Stomach (tissue), 9 donors: Measurements from ENCODE around the gene OR1D5. TPM values are rescaled to one million over a fixed set of nuclear protein-coding genes. Genes with fewer than 3 reads are reported as not detected.

Experiments
- DNase-seq, 2 donors: peaks; one replicate each; pipeline versions ENCODE4 v3.0.0 to v3.0.0-alpha.2; 2013 to 2019
- H3K27ac ChIP-seq, 5 donors: fragments of 200-600 bp in 4 of 5; sonication (generic) in 4 of 5; one replicate each; pipeline ENCODE4 v1.5.1; 2013 to 2019; ENCODE audit warnings: mild to moderate bottlenecking in 1 of 5, moderate library complexity in 1 of 5
- H3K27me3 ChIP-seq, 3 donors: fragments of 200-600 bp; sonication (generic); one replicate each; pipeline ENCODE4 v1.5.1; 2017 to 2019; ENCODE audit warnings: mixed run types in 1 of 3
- H3K36me3 ChIP-seq, 4 donors: fragments of 200-600 bp; sonication (generic); 1 replicate in 3 of 4; 2 replicates in 1 of 4; pipeline ENCODE4 v1.5.1; 2016 to 2019
- H3K4me1 ChIP-seq, 4 donors: fragments of 200-600 bp; sonication (generic); one replicate each; pipeline ENCODE4 v1.5.1; 2016 to 2019
- H3K4me3 ChIP-seq, 4 donors: fragments of 200-600 bp; sonication (generic) in 3 of 4; one replicate each; pipeline ENCODE4 v1.5.1; 2016 to 2019; ENCODE audit warnings: mild to moderate bottlenecking in 1 of 4
- H3K9me3 ChIP-seq, 4 donors: fragments of 200-600 bp; sonication (generic); one replicate each; pipeline ENCODE4 v1.5.1; 2016 to 2019
- EP300 ChIP-seq: sonication (generic); formaldehyde crosslinking; IDR thresholded peaks from one replicate; pipeline ENCODE4 v1.6.1; 2017; ENCODE audit warnings: antibody characterized with exemption
- POLR2A ChIP-seq, 4 donors: fragments of 450-650 bp; IDR thresholded peaks; one replicate each; pipeline ENCODE4 v1.6.1; 2016; ENCODE audit warnings: antibody characterized with exemption in 4 of 4, control low read depth in 2 of 4, mild to moderate bottlenecking in 1 of 4, moderate library complexity in 1 of 4
- POLR2AphosphoS5 ChIP-seq, 3 donors: sonication (generic); formaldehyde crosslinking; IDR thresholded peaks; one replicate each; pipeline ENCODE4 v1.6.1; 2016; ENCODE audit warnings: antibody characterized with exemption in 3 of 3
- WGBS, 5 donors: extraction: QIAGEN DNeasy Blood & Tissue Kit in 3 of 5; methylation state at CpG; one replicate each; pipeline versions ENCODE4 v1.1.5 to v1.1.7; 2013 to 2018; 5-methylcytosine and 5-hydroxymethylcytosine counted together
- intact Hi-C: fragments of 100-400 bp; cut with DNase I; formaldehyde crosslinking; loops from one replicate; pipeline ENCODE4 v1.15.1; 2023; ENCODE audit warnings: low total_unique reads
- polyA plus RNA-seq, 3 donors: library from polyadenylated mRNA; stranded (reverse); fragments of 200-250 nt; gene quantifications; one replicate each; pipeline ENCODE4 v1.2.3, GENCODE V29; 2013
- total RNA-seq, 5 donors: library from RNA; depleted of rRNA; stranded (reverse); fragments of >200 nt; gene quantifications; one replicate each; pipeline versions ENCODE4 v1.1.0 to v1.2.3, GENCODE V29; 2014 to 2016
- TF ChIP-seq, protein P1 (sequence below), 7 experiments: fragments of 450-650 bp in 4 of 7; fragments of 200-600 bp in 3 of 7; sonication (generic) in 3 of 7; IDR thresholded peaks; one replicate each; pipeline ENCODE4 v1.5.1; 2016 to 2019; ENCODE audit warnings: antibody characterized with exemption in 7 of 7, control low read depth in 2 of 7, mild to moderate bottlenecking in 1 of 7
- donor health status: healthy with polysubstance abuse.
- donor health status: Bipolar disorder and iron deficiency.
- donor health status: healthy.

The OR1D5 gene
- total and polyA plus RNA-seq, 8 donors, result not detected

DNA sequence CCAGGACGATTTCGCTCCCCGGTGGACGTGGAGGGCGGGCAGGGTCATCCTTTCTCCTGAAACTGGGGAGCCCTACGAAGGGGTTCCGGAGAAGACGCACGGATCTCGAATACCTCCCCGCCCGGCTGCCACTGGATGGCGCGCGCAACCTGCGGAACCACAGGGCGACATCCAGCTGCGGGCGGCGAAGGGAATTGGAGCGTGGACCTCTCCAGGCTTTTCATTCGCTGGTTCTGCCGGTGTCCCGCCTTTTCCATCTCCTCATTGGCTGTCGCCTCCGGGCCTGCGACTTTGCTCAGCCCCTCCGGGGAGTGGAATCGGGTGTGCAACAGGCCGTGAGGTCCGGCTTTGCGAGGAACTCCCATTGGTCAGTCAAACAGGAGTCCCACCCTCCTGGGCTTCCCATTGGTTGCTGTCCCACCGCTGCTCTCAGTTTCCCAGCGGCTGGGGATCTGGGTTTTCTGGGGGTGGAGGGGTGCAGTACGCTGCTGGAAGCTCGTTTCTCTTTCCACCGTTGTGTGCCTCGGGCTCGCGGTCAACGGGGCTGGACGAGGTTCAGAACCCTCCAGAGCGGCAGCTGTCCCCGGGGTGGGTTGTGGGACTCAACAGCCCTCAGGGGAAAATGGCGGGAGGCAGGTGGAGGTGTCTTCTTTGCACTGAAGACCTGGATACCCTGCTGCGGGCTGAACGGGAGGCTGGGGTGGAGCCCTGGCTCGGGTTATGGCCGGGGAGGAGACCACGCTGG, 14.5 kb downstream of the OR1D5 start:
- Histone ChIP-seq H3K36me3 (no peaks in the 10 kb centered on the region), H3K27me3 (no peaks in the 10 kb centered on the region), H3K27ac (peak overlapping the region; percentile 65 to 83 (median 76)), H3K4me1 (peaks cover 0 to 17% (median 11%) of the 10 kb centered on the region in 4 donors), H3K4me3 (peak overlapping the region; percentile 66 to 74 (median 70)), H3K9me3 (peaks cover 3 to 8% (median 7%) of the 10 kb centered on the region in 4 donors)
- 0 to 2% (median 1%) methylated on average over 34 to 50 of the region's 50 CpGs for WGBS, 5 donors
- intact Hi-C loops, result no loop called here
- TF ChIP-seq, protein P1, sequence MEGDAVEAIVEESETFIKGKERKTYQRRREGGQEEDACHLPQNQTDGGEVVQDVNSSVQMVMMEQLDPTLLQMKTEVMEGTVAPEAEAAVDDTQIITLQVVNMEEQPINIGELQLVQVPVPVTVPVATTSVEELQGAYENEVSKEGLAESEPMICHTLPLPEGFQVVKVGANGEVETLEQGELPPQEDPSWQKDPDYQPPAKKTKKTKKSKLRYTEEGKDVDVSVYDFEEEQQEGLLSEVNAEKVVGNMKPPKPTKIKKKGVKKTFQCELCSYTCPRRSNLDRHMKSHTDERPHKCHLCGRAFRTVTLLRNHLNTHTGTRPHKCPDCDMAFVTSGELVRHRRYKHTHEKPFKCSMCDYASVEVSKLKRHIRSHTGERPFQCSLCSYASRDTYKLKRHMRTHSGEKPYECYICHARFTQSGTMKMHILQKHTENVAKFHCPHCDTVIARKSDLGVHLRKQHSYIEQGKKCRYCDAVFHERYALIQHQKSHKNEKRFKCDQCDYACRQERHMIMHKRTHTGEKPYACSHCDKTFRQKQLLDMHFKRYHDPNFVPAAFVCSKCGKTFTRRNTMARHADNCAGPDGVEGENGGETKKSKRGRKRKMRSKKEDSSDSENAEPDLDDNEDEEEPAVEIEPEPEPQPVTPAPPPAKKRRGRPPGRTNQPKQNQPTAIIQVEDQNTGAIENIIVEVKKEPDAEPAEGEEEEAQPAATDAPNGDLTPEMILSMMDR (IDR thresholded peaks at IDR 0.05), result peak in 5 of 7 experiments; percentile 36 to 90 (median 48)
- TF ChIP-seq EP300, result no peak
- peak in 2 of 3 donors; percentile 14 to 22 for TF ChIP-seq POLR2AphosphoS5 (IDR thresholded peaks at IDR 0.05)
- DNase-seq, result peak; percentile 97 to 99

DNA sequence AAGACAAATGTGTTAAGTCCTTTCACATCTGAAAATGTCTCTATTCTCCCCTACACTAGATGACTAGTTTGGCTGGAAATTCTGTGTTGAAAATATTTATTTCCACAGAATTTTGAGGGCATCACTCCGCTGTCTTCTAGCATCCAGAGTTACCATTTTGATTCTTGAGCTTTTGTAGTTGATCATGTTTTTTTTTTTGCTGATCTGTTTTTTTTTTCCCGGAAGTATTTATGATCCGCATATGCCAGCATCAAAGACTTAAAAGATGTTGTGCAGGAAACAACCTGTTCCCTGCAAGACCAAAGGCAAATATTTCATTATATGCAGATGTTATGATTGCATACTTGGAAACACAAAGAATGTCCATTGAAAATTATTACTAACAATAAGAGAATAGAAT, 16.7 kb downstream of the OR1D5 start:
- Histone ChIP-seq H3K36me3 (no peaks in the 10 kb centered on the region), H3K4me3 (no peak overlapping the region), H3K4me1 (peaks cover 0 to 17% (median 11%) of the 10 kb centered on the region in 4 donors), H3K27ac (no peak overlapping the region), H3K9me3 (peaks cover 7 to 15% (median 13%) of the 10 kb centered on the region in 4 donors), H3K27me3 (peaks cover 0 to 6% (median 0%) of the 10 kb centered on the region in 3 donors)
- TF ChIP-seq, protein P1 (IDR thresholded peaks at IDR 0.05), result no peak
- TF ChIP-seq EP300 (no peak), POLR2A (IDR thresholded peaks at IDR 0.05) (no peak), POLR2AphosphoS5 (IDR thresholded peaks at IDR 0.05) (no peak)
- 76 to 83% (median 79%) methylated on average over 3 of the region's 3 CpGs for WGBS, 5 donors
- no peak for DNase-seq
- intact Hi-C loops, result no loop called here

DNA sequence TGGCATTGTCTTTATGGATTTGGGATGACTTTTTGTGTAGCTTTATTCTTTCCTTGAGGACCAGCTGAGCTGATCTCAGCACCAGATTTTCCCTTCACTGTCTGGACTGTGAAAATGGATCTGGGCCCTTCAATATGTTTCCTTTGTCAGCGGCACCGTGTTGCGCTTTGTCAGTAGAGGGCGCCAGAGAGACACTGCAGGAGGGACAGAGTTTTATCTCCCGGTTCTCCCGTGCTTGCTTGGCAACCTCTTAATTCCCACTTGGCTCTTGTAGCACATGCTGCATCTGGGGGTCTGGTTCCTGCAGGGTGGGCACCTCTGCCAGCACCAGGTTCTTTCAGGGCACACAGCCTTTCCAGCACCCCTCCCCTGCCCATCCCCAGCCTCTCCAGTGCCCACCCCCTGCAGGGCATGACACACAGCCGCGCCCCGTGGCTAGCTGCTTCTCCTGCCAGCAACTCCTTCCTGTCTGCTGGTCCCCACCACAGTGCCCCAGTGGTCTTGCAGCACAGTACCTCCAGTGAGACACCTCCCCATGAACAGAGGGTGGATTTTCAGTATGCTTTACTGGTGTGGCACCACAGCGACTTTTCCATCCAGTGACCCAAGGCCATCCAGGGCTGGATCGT, 19.6 kb downstream of the OR1D5 start:
- Histone ChIP-seq H3K36me3 (no peaks in the 10 kb centered on the region), H3K4me1 (peaks cover 0 to 7% (median 3%) of the 10 kb centered on the region in 4 donors), H3K27me3 (peaks cover 0 to 22% (median 0%) of the 10 kb centered on the region in 3 donors), H3K27ac (no peak overlapping the region), H3K4me3 (no peak overlapping the region), H3K9me3 (peaks cover 7 to 15% (median 13%) of the 10 kb centered on the region in 4 donors)
- TF ChIP-seq, protein P1 (IDR thresholded peaks at IDR 0.05), result no peak
- no peak for TF ChIP-seq EP300
- no peak for TF ChIP-seq POLR2A (IDR thresholded peaks at IDR 0.05)
- no peak for TF ChIP-seq POLR2AphosphoS5 (IDR thresholded peaks at IDR 0.05)
- no peak for DNase-seq
- 64 to 72% (median 68%) methylated on average over 11 of the region's 11 CpGs for WGBS, 5 donors
- intact Hi-C loops, result no loop called here

DNA sequence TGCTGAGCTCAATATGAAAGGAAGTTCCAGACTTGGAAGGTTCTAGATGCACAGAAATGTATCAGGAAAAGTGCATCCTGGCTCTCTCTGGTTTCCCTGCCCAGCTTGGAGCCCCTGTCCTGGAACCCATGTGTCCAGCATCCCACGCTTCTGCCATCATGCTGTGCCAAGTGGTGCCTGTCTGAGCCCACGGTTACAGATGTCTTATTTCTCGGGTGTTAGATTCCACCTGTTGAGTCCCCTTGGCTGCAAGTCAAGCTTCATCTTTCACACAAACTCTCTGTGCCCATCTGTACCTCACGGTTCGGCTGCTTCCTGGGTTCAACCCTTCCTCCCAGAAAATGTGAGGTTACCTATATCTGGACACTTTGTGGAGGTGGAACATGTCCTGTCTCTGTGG, 22.5 kb downstream of the OR1D5 start:
- no peak for DNase-seq
- Histone ChIP-seq H3K27me3 (peaks cover 0 to 31% (median 0%) of the 10 kb centered on the region in 3 donors), H3K4me3 (no peak overlapping the region), H3K9me3 (peaks cover 7 to 15% (median 13%) of the 10 kb centered on the region in 4 donors), H3K36me3 (no peaks in the 10 kb centered on the region), H3K4me1 (no peaks in the 10 kb centered on the region), H3K27ac (no peak overlapping the region)
- TF ChIP-seq POLR2A (IDR thresholded peaks at IDR 0.05) (no peak), EP300 (no peak), POLR2AphosphoS5 (IDR thresholded peaks at IDR 0.05) (no peak)
- TF ChIP-seq, protein P1 (IDR thresholded peaks at IDR 0.05), result no peak
- WGBS, 5 donors, result 66 to 88% (median 78%) methylated on average over 5 of the region's 5 CpGs
- intact Hi-C loops, result no loop called here
